K562 (cell line): Measurements from ENCODE around the gene RREB1. TPM values are rescaled to one million over a fixed set of nuclear protein-coding genes. Genes with fewer than 3 reads are reported as not detected.
A peak's percentile ranks its signal among the peaks of the same experiment; 100 is the strongest.

Source experiments
- BCOR ChIP-seq: fragments of 450-650 bp; IDR thresholded peaks from 2 replicates; pipeline ENCODE4 v1.6.1; 2016
- COPS2 ChIP-seq: fragments of 450-650 bp; conservative IDR thresholded peaks from 2 replicates; pipeline ENCODE4 v1.6.1; 2016; ENCODE audit warnings: mild to moderate bottlenecking, moderate library complexity
- CREB1 ChIP-seq, 2 experiments: sonication (generic) in 1 of 2; formaldehyde crosslinking in 1 of 2; IDR thresholded peaks; 2 replicates each; pipeline versions ENCODE4 v1.6.1 to v1.8.0; 2012 to 2022; ENCODE audit warnings: inconsistent platforms in 1 of 2, mild to moderate bottlenecking in 1 of 2, missing genetic modification reagents in 1 of 2, moderate library complexity in 1 of 2
- FOXA1 ChIP-seq: fragments of 450-650 bp; IDR thresholded peaks from 2 replicates; pipeline ENCODE4 v1.6.1; 2016; ENCODE audit warnings: mild to moderate bottlenecking, borderline replicate concordance
- GTF2B ChIP-seq: IDR thresholded peaks from 2 replicates; pipeline ENCODE4 v1.6.1; 2011; ENCODE audit not compliant: insufficient read length; ENCODE audit errors: extremely low read depth
- KAT7 ChIP-seq: sonication (generic); formaldehyde crosslinking; IDR thresholded peaks from 2 replicates; pipeline ENCODE4 v1.8.0; 2022; ENCODE audit warnings: missing genetic modification reagents, mild to moderate bottlenecking, borderline replicate concordance
- KLF16 ChIP-seq: IDR thresholded peaks from 2 replicates; pipeline ENCODE4 v1.6.1; 2016; ENCODE audit warnings: antibody characterized with exemption
- MAFK ChIP-seq: IDR thresholded peaks from 2 replicates; pipeline ENCODE4 v1.6.1; 2011; ENCODE audit warnings: low read length, improper control_type of control experiment
- MEIS2 ChIP-seq: fragments of 450-650 bp; IDR thresholded peaks from 2 replicates; pipeline ENCODE4 v1.6.1; 2014; ENCODE audit warnings: mild to moderate bottlenecking; ENCODE audit not compliant: partially characterized antibody
- MIER1 ChIP-seq: fragments of 450-650 bp; IDR thresholded peaks from 2 replicates; pipeline ENCODE4 v1.6.1; 2016; ENCODE audit warnings: antibody characterized with exemption, mild to moderate bottlenecking, low read depth
- MTA1 ChIP-seq: fragments of 450-650 bp; IDR thresholded peaks from 2 replicates; pipeline ENCODE4 v1.6.1; 2017; ENCODE audit warnings: borderline replicate concordance
- MYC ChIP-seq, 2 experiments: fragments of 250-450 bp in 1 of 2; sonication (Bioruptor Pico) in 1 of 2; IDR thresholded peaks; 2 replicates each; pipeline versions ENCODE4 v1.5.1 to v1.6.1; 2012 to 2021; ENCODE audit warnings: low read depth in 2 of 2, borderline replicate concordance in 1 of 2, improper control_type of control experiment in 1 of 2, low read length in 1 of 2, mild to moderate bottlenecking in 1 of 2, moderate library complexity in 1 of 2
- NFIX ChIP-seq: fragments of 250-450 bp; sonication (Bioruptor Pico); IDR thresholded peaks from 2 replicates; pipeline ENCODE4 v1.4.0; 2020; ENCODE audit warnings: low read depth, mild to moderate bottlenecking, moderate library complexity
- PHF20 ChIP-seq: fragments of 450-650 bp; IDR thresholded peaks from 2 replicates; pipeline ENCODE4 v1.6.1; 2018; ENCODE audit not compliant: partially characterized antibody
- POLR2AphosphoS2 ChIP-seq: IDR thresholded peaks from 2 replicates; pipeline ENCODE4 v1.6.1; 2012; ENCODE audit warnings: low read length, improper control_type of control experiment
- RUNX1 ChIP-seq: sonication (generic); IDR thresholded peaks from 2 replicates; pipeline ENCODE4 v1.6.1; 2016; ENCODE audit warnings: antibody characterized with exemption, low read depth
- SLC30A9 ChIP-seq: fragments of 250-450 bp; sonication (Bioruptor Pico); IDR thresholded peaks from 2 replicates; pipeline ENCODE4 v1.8.0; 2022; ENCODE audit warnings: mild to moderate bottlenecking, moderate library complexity
- SMAD3 ChIP-seq: fragments of 450-650 bp; formaldehyde crosslinking; conservative IDR thresholded peaks from 2 replicates; pipeline ENCODE4 v1.4.0; 2020; ENCODE audit warnings: mild to moderate bottlenecking
- TAF1 ChIP-seq: IDR thresholded peaks from 2 replicates; pipeline ENCODE4 v1.6.1; 2011; ENCODE audit warnings: mild to moderate bottlenecking, low read length, moderate library complexity; ENCODE audit not compliant: insufficient read depth, control insufficient read depth, severe bottlenecking; ENCODE audit errors: extremely low read depth
- TAL1 ChIP-seq: fragments of 450-650 bp; IDR thresholded peaks from 2 replicates; pipeline ENCODE4 v1.6.1; 2016; ENCODE audit warnings: mild to moderate bottlenecking
- TOE1 ChIP-seq, 2 experiments: fragments of 450-650 bp in 1 of 2; sonication (generic) in 1 of 2; formaldehyde crosslinking in 1 of 2; IDR thresholded peaks; 2 replicates each; pipeline versions ENCODE4 v1.7.1 to v1.8.0; 2016 to 2022; ENCODE audit warnings: borderline replicate concordance in 2 of 2, mild to moderate bottlenecking in 2 of 2, antibody characterized with exemption in 1 of 2, inconsistent platforms in 1 of 2, low read depth in 1 of 2, missing genetic modification reagents in 1 of 2, moderate library complexity in 1 of 2
- TRIM24 ChIP-seq, 2 experiments: fragments of 450-650 bp; IDR thresholded peaks; 2 replicates each; pipeline ENCODE4 v1.6.1; 2016
- TRIM28 ChIP-seq: fragments of 450-650 bp; IDR thresholded peaks from 2 replicates; pipeline ENCODE4 v1.6.1; 2017
- ZNF134 ChIP-seq: fragments of 250-450 bp; sonication (Bioruptor Pico); conservative IDR thresholded peaks from 2 replicates; pipeline ENCODE4 v1.4.0; 2020
- ZNF253 ChIP-seq: fragments of 250-450 bp; sonication (Bioruptor Pico); conservative IDR thresholded peaks from 2 replicates; pipeline ENCODE4 v1.6.1; 2021; ENCODE audit warnings: mild to moderate bottlenecking
- ZNF282 ChIP-seq: sonication (generic); formaldehyde crosslinking; IDR thresholded peaks from 2 replicates; pipeline ENCODE4 v1.8.1; 2023; ENCODE audit warnings: missing genetic modification reagents
- ZNF41 ChIP-seq: fragments of 250-450 bp; sonication (Bioruptor Pico); conservative IDR thresholded peaks from 2 replicates; pipeline ENCODE4 v1.4.0; 2020; ENCODE audit warnings: mild to moderate bottlenecking
- ZNF444 ChIP-seq: fragments of 250-450 bp; sonication (Bioruptor Pico); IDR thresholded peaks from 2 replicates; pipeline ENCODE4 v1.4.0; 2020; ENCODE audit warnings: mild to moderate bottlenecking, moderate library complexity
- ZNF668 ChIP-seq: fragments of 250-450 bp; sonication (Bioruptor Pico); IDR thresholded peaks from 2 replicates; pipeline ENCODE4 v1.8.0; 2022; ENCODE audit warnings: mild to moderate bottlenecking, inconsistent platforms
- polyA plus RNA-seq, 8 experiments: library from polyadenylated mRNA; depleted of rRNA in 4 of 8; stranded (reverse) in 5 of 8; unstranded in 3 of 8; fragments of >200 nt; fragmentation: Nextera tagmentation in 2 of 8; fragmentation: Illumina TruSeq in 1 of 8; extraction: Ambion mirVana in 2 of 8; extraction: Trizol in 1 of 8; gene quantifications; 2 replicates each; pipeline versions ENCODE4 v1.2.1 to v1.2.3, GENCODE V29; 2011 to 2014; ENCODE audit warnings: inconsistent platforms in 1 of 8, missing spikeins in 1 of 8
- total RNA-seq, 7 experiments: library from RNA; depleted of rRNA in 6 of 7; stranded (reverse); fragments of >200 nt in 6 of 7; fragmentation: Illumina TruSeq in 2 of 7; extraction: Trizol in 2 of 7; gene quantifications; 2 replicates each; pipeline versions ENCODE4 v1.2.1 to v1.2.3, GENCODE V29; 2011 to 2021; ENCODE audit warnings: low replicate concordance in 1 of 7
- TF ChIP-seq, protein P1 (sequence below): sonication (generic); formaldehyde crosslinking; IDR thresholded peaks from 2 replicates; pipeline ENCODE4 v1.5.0; 2020; ENCODE audit warnings: missing genetic modification reagents

The RREB1 gene
- total and polyA plus RNA-seq, 9 of the 15 experiments (the other 6 are each of a cell fraction or from before 2014, with no cell fraction given) = 3.3 to 64.2 (median 19.3) TPM

DNA sequence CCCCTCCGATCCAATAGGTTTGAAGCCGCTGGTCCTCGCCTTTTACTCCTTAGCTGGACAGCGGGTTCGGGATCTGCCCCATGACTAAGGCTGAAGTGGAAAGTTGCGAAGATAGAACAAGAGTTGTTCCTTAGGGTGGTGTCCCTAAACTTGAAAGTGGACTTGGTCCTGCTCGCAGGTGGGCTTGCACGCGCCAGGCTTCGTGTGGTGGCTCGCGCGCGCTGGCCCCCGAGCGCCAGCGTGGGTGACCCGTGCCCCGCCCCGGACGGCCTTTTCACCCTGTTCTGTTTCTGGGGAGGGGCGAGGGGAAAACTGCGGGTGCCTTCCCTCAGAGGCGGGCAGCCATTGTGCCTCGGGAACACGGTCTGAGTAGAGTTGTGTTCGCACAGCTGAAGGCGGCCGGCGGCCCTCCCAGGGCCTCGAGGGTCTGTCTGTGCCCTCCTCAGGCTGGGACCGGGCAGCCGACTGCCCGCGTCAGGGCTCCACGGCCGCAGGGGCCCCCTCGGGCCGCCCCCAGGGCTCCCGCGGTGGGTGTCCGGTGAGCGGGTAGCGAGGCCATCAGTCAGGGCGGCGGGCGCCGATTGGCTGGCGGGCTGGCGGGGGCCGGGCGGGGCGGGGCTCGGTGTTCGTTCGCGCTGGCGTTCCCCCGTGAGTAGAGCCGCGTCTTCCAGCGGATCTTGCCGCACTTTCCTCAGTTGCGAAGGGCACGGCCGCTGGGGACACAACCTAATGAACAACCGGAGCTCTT is 33.0 kb downstream of the RREB1 start (continued):
- TF ChIP-seq PHF20 = peak; percentile 53
- TF ChIP-seq RUNX1 = 0 out of 2 replicates have a peak, but pooled peaks have one; percentile 49
- TF ChIP-seq ZNF134 (CRISPR knock-in tag) = no peak
- TF ChIP-seq FOXA1 = no peak
- TF ChIP-seq, protein P1, sequence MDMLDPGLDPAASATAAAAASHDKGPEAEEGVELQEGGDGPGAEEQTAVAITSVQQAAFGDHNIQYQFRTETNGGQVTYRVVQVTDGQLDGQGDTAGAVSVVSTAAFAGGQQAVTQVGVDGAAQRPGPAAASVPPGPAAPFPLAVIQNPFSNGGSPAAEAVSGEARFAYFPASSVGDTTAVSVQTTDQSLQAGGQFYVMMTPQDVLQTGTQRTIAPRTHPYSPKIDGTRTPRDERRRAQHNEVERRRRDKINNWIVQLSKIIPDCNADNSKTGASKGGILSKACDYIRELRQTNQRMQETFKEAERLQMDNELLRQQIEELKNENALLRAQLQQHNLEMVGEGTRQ = no peak
- TF ChIP-seq NFIX (CRISPR knock-in tag) = no peak
- TF ChIP-seq MTA1 = no peak
- TF ChIP-seq SMAD3 = 0 out of 2 replicates have a peak, but pooled peaks have one; percentile 14
- TF ChIP-seq ZNF253 (CRISPR knock-in tag) = no peak
- TF ChIP-seq MIER1 = no peak; the same call in 1 of the 2 replicates
- no peak; the same call in 1 of the 2 replicates for TF ChIP-seq CREB1 (IDR thresholded peaks at IDR 0.05)
- TF ChIP-seq CREB1 (CRISPR knock-in tag; IDR thresholded peaks at IDR 0.05) = no peak
- TF ChIP-seq ZNF668 (CRISPR knock-in tag) = peak; percentile 74; the same call in 1 of the 2 replicates
- TF ChIP-seq TRIM24 (IDR thresholded peaks at IDR 0.05) = 0 out of 4 replicates have a peak, but pooled peaks of 1 of the 2 experiments have one; percentile 14
- no peak; the same call in 1 of the 2 replicates for TF ChIP-seq POLR2AphosphoS2
- TF ChIP-seq MAFK = no peak
- TF ChIP-seq TOE1 (IDR thresholded peaks at IDR 0.05; ENCODE audit: borderline replicate concordance) = no peak; the same call in 1 of the 2 replicates
- TF ChIP-seq TOE1 (CRISPR knock-in tag; IDR thresholded peaks at IDR 0.05; ENCODE audit: borderline replicate concordance, low read depth) = no peak
- TF ChIP-seq TRIM28 = no peak; the same call in 1 of the 2 replicates
- TF ChIP-seq MYC (IDR thresholded peaks at IDR 0.05; ENCODE audit: low read depth, low read length) = peak; percentile 70
- TF ChIP-seq MYC (CRISPR knock-in tag; IDR thresholded peaks at IDR 0.05; ENCODE audit: borderline replicate concordance, low read depth) = peak; percentile 74; the same call in 1 of the 2 replicates
- peak; percentile 87 for TF ChIP-seq TAF1
- no peak for TF ChIP-seq COPS2
- no peak for TF ChIP-seq BCOR
- no peak for TF ChIP-seq SLC30A9 (CRISPR knock-in tag)
- TF ChIP-seq KLF16 = no peak
- TF ChIP-seq ZNF41 (CRISPR knock-in tag) = peak; percentile 66; the same call in 1 of the 2 replicates
- no peak for TF ChIP-seq GTF2B
- TF ChIP-seq MEIS2 = no peak
- TF ChIP-seq TAL1 = no peak
- TF ChIP-seq KAT7 (CRISPR knock-in tag) = no peak
- no peak for TF ChIP-seq ZNF444
- TF ChIP-seq ZNF282 (CRISPR knock-in tag) = no peak
